ENCODE results near the gene TMEM167A. TPM values are rescaled to one million over a fixed set of nuclear protein-coding genes. Genes with fewer than 3 reads are reported as not detected.
A peak's percentile ranks its signal among the peaks of the same experiment; 100 is the strongest.

TMEM167A gene
- total and polyA plus RNA-seq, 7 donors = 21.9 to 61.3 (median 30.3) TPM

DNA sequence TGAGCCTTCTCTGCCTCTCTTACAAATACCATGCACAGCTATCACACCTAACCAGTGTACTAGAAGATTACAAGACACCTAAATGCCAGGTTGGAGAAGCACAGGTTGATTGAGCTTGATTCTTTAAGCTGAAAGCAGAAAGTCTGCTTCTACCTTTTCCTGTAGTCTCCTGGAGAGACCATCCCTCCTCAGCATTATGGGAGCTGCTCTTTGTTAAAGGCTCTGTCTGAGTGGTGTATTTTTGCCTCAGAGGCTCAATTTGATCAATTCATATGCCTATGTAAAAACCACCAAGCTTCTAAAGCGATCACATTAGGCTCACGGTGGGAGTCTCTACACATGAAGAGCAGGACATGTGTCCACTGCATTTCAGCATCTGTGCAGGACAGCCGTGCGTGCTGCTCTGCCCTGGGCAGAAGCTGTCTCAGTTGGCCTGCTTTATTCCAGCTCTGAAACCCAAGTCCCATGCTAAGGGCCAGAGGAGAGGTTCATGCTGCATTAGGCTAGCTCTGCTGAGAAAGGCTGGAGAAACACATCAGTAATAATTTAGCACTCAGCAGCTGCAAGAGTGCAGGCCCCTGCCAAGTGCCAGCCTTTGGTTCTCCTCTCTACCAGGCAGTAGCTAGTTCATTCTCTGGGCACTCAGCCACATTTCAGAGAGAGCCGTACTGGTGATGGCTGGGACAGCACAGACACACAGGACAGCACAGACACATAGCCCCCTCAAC, 41.7 kb downstream of the TMEM167A start:
- TF ChIP-seq POLR2AphosphoS5 (IDR thresholded peaks at IDR 0.05) (no peak), EP300 (IDR thresholded peaks at IDR 0.05) (no peak), POLR2A (IDR thresholded peaks at IDR 0.05) (no peak)
- TF ChIP-seq, protein P1, sequence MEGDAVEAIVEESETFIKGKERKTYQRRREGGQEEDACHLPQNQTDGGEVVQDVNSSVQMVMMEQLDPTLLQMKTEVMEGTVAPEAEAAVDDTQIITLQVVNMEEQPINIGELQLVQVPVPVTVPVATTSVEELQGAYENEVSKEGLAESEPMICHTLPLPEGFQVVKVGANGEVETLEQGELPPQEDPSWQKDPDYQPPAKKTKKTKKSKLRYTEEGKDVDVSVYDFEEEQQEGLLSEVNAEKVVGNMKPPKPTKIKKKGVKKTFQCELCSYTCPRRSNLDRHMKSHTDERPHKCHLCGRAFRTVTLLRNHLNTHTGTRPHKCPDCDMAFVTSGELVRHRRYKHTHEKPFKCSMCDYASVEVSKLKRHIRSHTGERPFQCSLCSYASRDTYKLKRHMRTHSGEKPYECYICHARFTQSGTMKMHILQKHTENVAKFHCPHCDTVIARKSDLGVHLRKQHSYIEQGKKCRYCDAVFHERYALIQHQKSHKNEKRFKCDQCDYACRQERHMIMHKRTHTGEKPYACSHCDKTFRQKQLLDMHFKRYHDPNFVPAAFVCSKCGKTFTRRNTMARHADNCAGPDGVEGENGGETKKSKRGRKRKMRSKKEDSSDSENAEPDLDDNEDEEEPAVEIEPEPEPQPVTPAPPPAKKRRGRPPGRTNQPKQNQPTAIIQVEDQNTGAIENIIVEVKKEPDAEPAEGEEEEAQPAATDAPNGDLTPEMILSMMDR (IDR thresholded peaks at IDR 0.05) = no peak

DNA sequence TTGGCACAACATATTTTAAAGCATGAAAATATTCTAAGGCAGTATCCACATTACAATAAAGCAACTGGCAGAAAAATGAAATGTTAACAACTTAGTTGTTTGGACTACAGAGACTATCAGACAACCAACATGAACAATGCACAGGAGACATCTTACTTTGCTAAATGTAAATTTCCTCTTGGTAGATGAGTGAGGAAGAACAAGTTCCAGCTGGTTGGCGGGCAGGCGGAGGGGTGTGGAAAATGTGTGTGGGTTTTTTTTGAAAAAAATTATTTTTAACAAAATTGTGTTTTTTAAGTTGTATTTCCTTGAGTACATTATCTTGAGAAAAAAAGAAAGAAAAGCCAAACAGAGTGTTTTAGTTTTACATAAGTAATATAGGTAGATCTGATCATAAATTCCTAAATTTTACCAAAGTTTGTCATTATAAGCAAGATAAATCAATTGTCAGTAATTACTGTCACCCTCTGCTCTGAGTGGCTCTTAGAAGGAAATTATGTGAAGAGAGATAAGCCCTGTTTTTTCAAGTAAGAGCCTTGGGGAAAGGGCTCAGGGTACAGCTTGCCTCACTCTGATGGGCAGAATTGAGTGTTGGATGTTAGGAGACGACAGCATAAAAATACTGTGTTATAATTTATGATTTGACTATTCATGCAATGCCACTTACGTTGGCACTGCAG, 42.5 kb downstream of the TMEM167A start:
- intact Hi-C loops (cut with DNase I) = no loop called here
- Histone ChIP-seq H3K4me1 (peaks cover 0 to 9% (median 4%) of the 10 kb centered on the region in 4 donors), H3K4me3 (no peak overlapping the region), H3K27ac (no peak overlapping the region), H3K36me3 (no peaks in the 10 kb centered on the region), H3K9me3 (no peaks in the 10 kb centered on the region), H3K27me3 (no peaks in the 10 kb centered on the region)
- TF ChIP-seq, protein P1 (IDR thresholded peaks at IDR 0.05) = no peak
- TF ChIP-seq POLR2A (IDR thresholded peaks at IDR 0.05) (no peak), POLR2AphosphoS5 (IDR thresholded peaks at IDR 0.05) (no peak), EP300 (IDR thresholded peaks at IDR 0.05) (no peak)
- WGBS, 2 donors = 85 to 89% methylated on average over 4 of the region's 4 CpGs
- no peak for DNase-seq

More for the DNA sequence above, 41.7 kb downstream of the TMEM167A start:
- Histone ChIP-seq H3K36me3 (no peaks in the 10 kb centered on the region), H3K4me3 (no peak overlapping the region), H3K4me1 (peaks cover 0 to 9% (median 4%) of the 10 kb centered on the region in 4 donors), H3K27me3 (no peaks in the 10 kb centered on the region), H3K27ac (no peak overlapping the region), H3K9me3 (no peaks in the 10 kb centered on the region)
- DNase-seq = peak; percentile 71
- WGBS, 2 donors = 81 to 85% methylated on average over 5 of the region's 5 CpGs
- intact Hi-C loops (cut with DNase I) = no loop called here

DNA sequence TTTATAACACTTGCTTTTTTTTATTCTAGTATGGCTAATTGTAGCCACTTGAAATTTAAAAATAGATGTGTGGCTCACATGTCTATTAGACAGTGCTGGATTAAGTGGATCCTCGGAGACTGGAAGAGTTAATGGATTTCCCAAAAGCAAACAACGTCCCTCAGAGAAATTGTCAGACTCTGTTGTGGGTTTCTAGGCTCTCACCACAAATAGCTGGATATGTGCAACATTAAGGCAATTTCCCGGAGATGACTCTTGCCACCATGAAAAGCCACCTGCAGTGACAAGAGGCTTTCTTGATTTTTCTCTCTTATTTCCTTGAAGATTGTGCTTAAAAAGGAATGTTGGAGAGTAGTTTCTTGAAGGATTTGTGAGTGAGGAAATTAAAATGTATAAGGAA, 43.2 kb downstream of the TMEM167A start:
- Histone ChIP-seq H3K4me3 (no peak overlapping the region), H3K4me1 (peaks cover 0 to 9% (median 4%) of the 10 kb centered on the region in 4 donors)
- 79 to 83% methylated on average over 3 of the region's 3 CpGs for WGBS, 2 donors

DNA sequence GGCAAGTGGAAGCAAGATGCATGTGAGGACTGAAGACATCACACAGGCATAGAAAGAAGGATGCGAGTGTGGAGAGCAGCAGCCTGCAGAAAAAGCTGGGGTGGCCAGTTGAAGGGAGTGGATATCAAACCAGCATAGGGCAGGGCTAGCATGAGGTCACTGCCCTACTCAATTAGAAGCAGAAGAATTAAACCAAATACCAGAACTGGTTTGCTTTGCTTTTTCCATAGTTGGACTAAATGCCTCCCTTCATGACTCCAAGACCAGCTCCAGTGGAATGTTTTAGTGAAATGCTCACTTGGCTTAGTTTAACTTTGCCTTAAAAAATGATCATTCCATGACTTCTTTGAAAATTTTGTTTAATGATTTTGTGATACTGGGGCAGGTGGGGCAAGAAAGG, 45.8 kb downstream of the TMEM167A start:
- intact Hi-C loops (cut with DNase I) = no loop called here
- no peak overlapping the region for H3K4me3 ChIP-seq
- H3K27me3 ChIP-seq = no peaks in the 10 kb centered on the region
- no peaks in the 10 kb centered on the region for H3K36me3 ChIP-seq
- WGBS, 2 donors = 87 to 95% methylated on average over 1 of the region's 1 CpG
- no peaks in the 10 kb centered on the region for H3K9me3 ChIP-seq
- no peak for DNase-seq
- TF ChIP-seq, protein P1 (IDR thresholded peaks at IDR 0.05) = no peak
- TF ChIP-seq POLR2A (IDR thresholded peaks at IDR 0.05) (no peak), POLR2AphosphoS5 (IDR thresholded peaks at IDR 0.05) (no peak), EP300 (IDR thresholded peaks at IDR 0.05) (no peak)
- H3K4me1 ChIP-seq = peaks cover 0 to 9% (median 4%) of the 10 kb centered on the region in 4 donors
- no peak overlapping the region for H3K27ac ChIP-seq

More for the DNA sequence above, 43.2 kb downstream of the TMEM167A start:
- intact Hi-C loops (cut with DNase I) = no loop called here
- no peaks in the 10 kb centered on the region for H3K36me3 ChIP-seq
- no peak overlapping the region for H3K27ac ChIP-seq
- H3K9me3 ChIP-seq = no peaks in the 10 kb centered on the region
- no peaks in the 10 kb centered on the region for H3K27me3 ChIP-seq
- TF ChIP-seq EP300 (IDR thresholded peaks at IDR 0.05) (no peak), POLR2AphosphoS5 (IDR thresholded peaks at IDR 0.05) (no peak), POLR2A (IDR thresholded peaks at IDR 0.05) (no peak)
- TF ChIP-seq, protein P1 (IDR thresholded peaks at IDR 0.05) = no peak
- DNase-seq = no peak
